GM12878 (cell line): ENCODE results near the gene FPGS. TPM values are rescaled to one million over a fixed set of nuclear protein-coding genes. Genes with fewer than 3 reads are reported as not detected.

Source experiments
- CBX3 ChIP-seq: fragments of 200-600 bp; sonication (generic); IDR thresholded peaks from 2 replicates; pipeline ENCODE4 v1.6.1; 2016; ENCODE audit warnings: low read depth, borderline replicate concordance
- CEBPZ ChIP-seq: fragments of 150-350 bp; IDR thresholded peaks from 2 replicates; pipeline ENCODE4 v1.6.1; 2016; ENCODE audit warnings: low read depth, low read length
- CHD2 ChIP-seq: IDR thresholded peaks from 2 replicates; pipeline ENCODE4 v1.6.1; 2011; ENCODE audit warnings: low read depth, low read length, improper control_type of control experiment, borderline replicate concordance
- CTCF ChIP-seq, 3 experiments: IDR thresholded peaks in 2 of 3; conservative IDR thresholded peaks in 1 of 3; 2 replicates each; pipeline ENCODE4 v1.5.1; 2011; ENCODE audit warnings: low read depth in 3 of 3, low read length in 3 of 3, mild to moderate bottlenecking in 3 of 3, control low read depth in 2 of 3, moderate library complexity in 2 of 3, inconsistent platforms in 1 of 3, mixed read lengths in 1 of 3; ENCODE audit not compliant: control insufficient read depth in 2 of 3, insufficient read depth in 1 of 3; ENCODE audit errors: extremely low read depth in 1 of 3
- E4F1 ChIP-seq: fragments of 450-650 bp; IDR thresholded peaks from 2 replicates; pipeline ENCODE4 v1.6.1; 2018; ENCODE audit warnings: borderline replicate concordance, mild to moderate bottlenecking; ENCODE audit not compliant: partially characterized antibody
- ESRRA ChIP-seq: IDR thresholded peaks from 2 replicates; pipeline ENCODE4 v1.6.1; 2012; ENCODE audit warnings: mild to moderate bottlenecking, low read length, improper control_type of control experiment
- KLF5 ChIP-seq: fragments of 450-650 bp; IDR thresholded peaks from 2 replicates; pipeline ENCODE4 v1.6.1; 2014; ENCODE audit warnings: mild to moderate bottlenecking; ENCODE audit not compliant: partially characterized antibody
- MTA2 ChIP-seq: fragments of 450-650 bp; IDR thresholded peaks from 2 replicates; pipeline ENCODE4 v1.6.1; 2016; ENCODE audit warnings: low read depth, mild to moderate bottlenecking, moderate library complexity
- MTA3 ChIP-seq: IDR thresholded peaks from 2 replicates; pipeline ENCODE4 v1.6.1; 2012; ENCODE audit warnings: low read length, inconsistent platforms, borderline replicate concordance
- RELA ChIP-seq: fragments of 450-650 bp; IDR thresholded peaks from 2 replicates; pipeline ENCODE4 v1.8.0; 2014; ENCODE audit warnings: borderline replicate concordance; ENCODE audit not compliant: partially characterized antibody
- SMARCA5 ChIP-seq: fragments of 450-650 bp; IDR thresholded peaks from 2 replicates; pipeline ENCODE4 v1.6.1; 2017; ENCODE audit warnings: mild to moderate bottlenecking
- STAT1 ChIP-seq: fragments of 450-650 bp; conservative IDR thresholded peaks from 2 replicates; pipeline ENCODE4 v1.6.1; 2014; ENCODE audit warnings: antibody characterized with exemption, mild to moderate bottlenecking
- TCF12 ChIP-seq: IDR thresholded peaks from 2 replicates; pipeline ENCODE4 v1.6.1; 2011; ENCODE audit warnings: low read depth, mild to moderate bottlenecking, low read length
- TCF3 ChIP-seq: IDR thresholded peaks from 2 replicates; pipeline ENCODE4 v1.6.1; 2012; ENCODE audit warnings: low read depth, mild to moderate bottlenecking, low read length, borderline replicate concordance; ENCODE audit not compliant: insufficient read depth
- YBX1 ChIP-seq: fragments of 450-650 bp; IDR thresholded peaks from 2 replicates; pipeline ENCODE4 v1.6.1; 2016; ENCODE audit warnings: antibody characterized with exemption
- ZBTB40 ChIP-seq: fragments of 450-650 bp; IDR thresholded peaks from 2 replicates; pipeline ENCODE4 v1.6.1; 2016; ENCODE audit warnings: mild to moderate bottlenecking, moderate library complexity, borderline replicate concordance
- ZNF217 ChIP-seq: fragments of 450-650 bp; IDR thresholded peaks from 2 replicates; pipeline ENCODE4 v1.6.1; 2017; ENCODE audit warnings: antibody characterized with exemption, mild to moderate bottlenecking
- ZNF24 ChIP-seq: fragments of 450-650 bp; IDR thresholded peaks from 2 replicates; pipeline ENCODE4 v1.6.1; 2017; ENCODE audit warnings: antibody characterized with exemption, mild to moderate bottlenecking
- polyA plus RNA-seq, 11 experiments: library from polyadenylated mRNA; depleted of rRNA in 4 of 11; unstranded in 6 of 11; stranded (reverse) in 5 of 11; fragments of >200 nt; fragmentation: Nextera tagmentation in 4 of 11; fragmentation: Illumina TruSeq in 1 of 11; extraction: Ambion mirVana in 4 of 11; extraction: Trizol in 1 of 11; gene quantifications; 1 replicate in 1 of 11; 2 replicates in 10 of 11; pipeline versions ENCODE4 v1.2.1 to v1.2.3, GENCODE V29; 2011 to 2016; ENCODE audit warnings: inconsistent platforms in 2 of 11, missing spikeins in 2 of 11, low read depth in 1 of 11
- total RNA-seq, 4 experiments: library from RNA; depleted of rRNA in 3 of 4; stranded (reverse); fragments of >200 nt in 3 of 4; fragmentation: Illumina TruSeq in 1 of 4; extraction: Trizol in 1 of 4; gene quantifications; 2 replicates each; pipeline versions ENCODE4 v1.2.1 to v1.2.3, GENCODE V29; 2013 to 2021

FPGS gene
- total and polyA plus RNA-seq, 10 of the 15 experiments (the other 5 are each of a cell fraction or from before 2014, with no cell fraction given): 1.2 to 127 (median 80.4) TPM

GRCh38 chr9:127776195-127776923 is 26.3 kb upstream of the FPGS start (continued):
- no peak for TF ChIP-seq ZBTB40
- TF ChIP-seq CEBPZ: no peak
- TF ChIP-seq YBX1: no peak
- no peak for TF ChIP-seq E4F1
- TF ChIP-seq ESRRA: no peak
- no peak for TF ChIP-seq RELA
- TF ChIP-seq ZNF217: 0 out of 2 replicates have a peak, but pooled peaks have one; percentile 38
- peak; percentile 25; the same call in 1 of the 2 replicates for TF ChIP-seq CHD2
- no peak; the same call in none of the 2 replicates for TF ChIP-seq TCF12
- TF ChIP-seq CTCF (IDR thresholded peaks at IDR 0.05 in 2 of 3, conservative IDR thresholded peaks at IDR 0.05 in 1 of 3; ENCODE audit: control insufficient read depth in 2 of 3, extremely low read depth in 1 of 3, insufficient read depth in 1 of 3, low read depth in 3 of 3, low read length in 3 of 3): 0 out of 6 replicates have a peak, but pooled peaks of 1 of the 3 experiments have one; percentile 3
- no peak for TF ChIP-seq CBX3
- no peak for TF ChIP-seq SMARCA5
- TF ChIP-seq STAT1: no peak
- peak; percentile 97 for TF ChIP-seq KLF5
- TF ChIP-seq MTA2: peak; percentile 47; the same call in 1 of the 2 replicates
- TF ChIP-seq TCF3: 0 out of 2 replicates have a peak, but pooled peaks have one; percentile 60
- TF ChIP-seq MTA3: no peak
- no peak for TF ChIP-seq ZNF24
